ENCODE data around the gene CCDC97.
"Not testable (repeated sequence)": the region's sequence is repeated elsewhere in the genome, so short reads cannot be mapped to it uniquely, and the experiment has no call there.

Gene CCDC97

DNA sequence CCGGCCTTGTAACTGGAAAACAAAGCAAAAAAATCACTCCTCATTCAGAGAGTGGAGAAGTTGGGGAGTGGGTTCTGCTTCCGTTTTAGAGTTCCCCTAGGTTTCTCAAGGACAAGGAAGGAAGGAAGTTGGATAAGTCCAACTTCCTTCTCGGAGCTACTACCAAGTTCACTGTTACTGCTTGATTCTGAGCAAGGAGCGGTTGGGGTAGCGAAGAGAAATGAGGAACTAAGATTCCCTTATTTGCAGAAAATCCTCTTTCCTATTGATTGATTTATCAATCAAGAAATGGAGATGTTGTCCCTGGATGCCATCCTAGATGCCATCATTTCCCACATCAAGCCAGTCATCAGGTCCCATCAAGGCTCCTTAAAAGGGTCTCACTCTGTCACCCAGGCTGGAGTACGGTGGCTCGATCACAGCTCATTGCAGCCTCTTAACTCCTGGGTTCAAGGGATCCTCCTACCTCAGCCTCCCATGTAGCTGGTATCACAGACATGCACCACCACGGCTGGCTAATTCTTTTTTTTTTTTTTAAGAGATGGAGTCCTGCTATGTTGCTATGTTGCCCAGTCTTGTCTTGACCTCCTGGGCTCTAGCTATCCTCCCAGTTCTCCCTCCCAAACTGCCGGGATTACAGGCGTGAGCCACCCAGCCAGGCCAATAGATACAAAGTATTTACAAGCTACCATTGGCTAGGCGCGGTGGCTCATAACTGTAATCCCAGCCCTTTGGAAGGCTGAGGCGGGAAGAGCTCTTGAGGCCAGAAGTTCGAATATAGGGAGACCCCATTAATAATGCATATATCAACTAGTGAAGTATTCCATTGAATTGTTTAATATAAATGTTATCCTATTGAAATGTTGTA lies 54.8 kb downstream of the CCDC97 start:
- DNase-seq: no peak

DNA sequence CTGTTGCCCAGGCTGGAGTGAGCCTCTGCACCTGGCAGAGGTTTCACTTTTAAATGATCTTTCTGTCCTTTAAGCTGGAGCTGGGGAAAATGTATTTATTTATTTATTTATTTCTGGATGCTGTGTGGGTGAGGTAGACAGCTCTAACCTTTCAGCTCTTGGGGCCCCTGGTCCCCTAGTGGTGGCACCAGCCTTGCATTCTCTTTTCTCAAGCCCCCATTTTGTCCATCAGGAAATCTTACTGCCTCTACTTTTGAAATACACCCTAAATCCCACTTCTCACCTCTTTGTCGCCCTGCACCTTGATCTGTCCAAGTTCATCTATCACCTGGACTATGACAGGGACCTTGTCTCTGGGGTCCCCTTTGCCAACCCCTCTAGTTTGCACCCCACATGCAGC lies 56.1 kb downstream of the CCDC97 start:
- DNase-seq: no peak

- no peak for DNase-seq
These were observed 57.9 kb downstream of the CCDC97 start for GRCh38 chr19:41367848-41368301.

DNA sequence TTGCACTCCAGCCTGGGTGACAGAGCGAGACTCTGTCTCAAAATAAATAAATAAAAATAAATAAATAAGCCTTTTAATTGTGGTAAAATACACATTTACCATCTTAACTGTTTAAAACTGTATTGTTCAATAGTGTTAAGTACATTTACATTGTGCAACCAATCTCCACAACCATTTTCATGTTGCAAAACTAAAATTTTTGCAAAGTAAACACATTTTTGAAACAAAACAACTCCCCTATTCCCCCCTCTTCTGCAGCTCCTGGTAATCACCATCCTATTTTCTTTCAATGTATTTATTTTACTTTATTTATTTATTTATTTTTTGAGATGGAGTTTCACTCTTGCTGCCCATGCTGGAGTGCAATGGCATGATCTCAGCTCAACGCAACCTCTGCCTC lies 59.8 kb downstream of the CCDC97 start:
- DNase-seq: no peak

GRCh38 chr19:41371119-41371518 lies 61.1 kb downstream of the CCDC97 start:
- not testable (repeated sequence) for DNase-seq

DNA sequence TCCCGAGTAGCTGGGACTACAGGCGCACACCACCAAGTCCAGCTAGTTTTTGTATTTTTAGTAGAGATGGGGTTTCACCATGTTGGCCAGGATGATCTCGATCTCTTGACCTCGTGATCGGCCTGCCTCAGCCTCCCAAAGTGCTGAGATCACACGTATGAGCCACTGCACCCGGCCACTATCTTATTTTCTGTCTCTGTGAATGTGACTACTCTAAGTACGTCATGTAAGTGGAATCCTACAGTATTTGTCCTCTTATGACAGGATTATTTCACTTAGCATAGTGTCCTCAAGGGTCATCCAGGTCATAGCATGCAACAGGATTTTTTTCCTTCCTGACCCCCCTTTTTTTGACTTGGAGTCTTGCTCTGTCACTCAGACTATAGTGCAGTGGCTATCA lies 61.6 kb downstream of the CCDC97 start:
- no peak for DNase-seq

DNA sequence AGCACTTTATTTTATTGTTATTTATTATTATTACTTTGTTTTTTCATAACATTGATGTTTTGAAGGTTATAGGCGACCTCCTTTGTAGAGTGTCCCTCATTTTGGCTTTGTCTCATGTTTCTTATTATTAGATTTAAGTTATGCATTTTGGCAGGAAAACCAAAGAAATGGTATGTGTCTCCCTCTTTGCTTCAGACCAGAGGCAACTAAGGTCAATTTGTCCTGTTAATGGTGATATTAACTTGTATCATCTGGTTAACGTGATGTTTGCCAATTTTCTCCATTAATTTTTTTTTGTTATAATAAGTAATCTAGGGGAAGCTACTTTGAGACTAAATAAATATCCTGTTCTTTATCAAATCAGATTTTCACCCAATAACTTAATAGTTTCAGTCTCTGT lies 62.5 kb downstream of the CCDC97 start:
- no peak for DNase-seq

DNA sequence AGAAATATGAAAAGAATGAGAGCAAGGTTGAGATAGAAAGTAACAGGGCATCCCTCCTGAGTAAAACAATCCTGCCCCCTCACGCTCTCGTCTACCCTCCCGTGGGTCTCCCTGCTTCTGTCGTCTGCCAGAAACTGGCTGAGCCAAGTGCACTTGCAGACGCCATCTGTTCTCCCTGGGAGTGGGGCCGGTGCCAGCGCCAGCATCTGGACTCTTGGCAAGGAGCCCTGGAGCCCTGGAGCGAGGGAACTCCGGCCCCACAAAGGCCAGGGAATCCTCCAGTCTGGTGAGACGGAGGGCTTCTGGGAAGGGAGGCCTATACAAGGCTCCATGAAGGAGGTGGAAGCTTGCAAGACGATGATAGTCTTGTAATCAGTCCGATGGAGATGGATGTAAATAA lies 64.0 kb downstream of the CCDC97 start:
- peak in 12 of 14 donors; percentile 24 to 81 (median 54) for DNase-seq

Data from C1 segment of cervical spinal cord (tissue), 14 donors.